Panc1 (cell line): Measurements from ENCODE around the gene NDUFS4. TPM values are rescaled to one million over a fixed set of nuclear protein-coding genes. Genes with fewer than 3 reads are reported as not detected.

Source experiments
- ATAC-seq: fragments of 200-7000 bp; cut with Tn5 transposase; 2 replicates; pipeline ENCODE4 v1.9.1; 2020; ENCODE audit warnings: mild to moderate bottlenecking, moderate library complexity
- BruUV-seq: library from RNA; stranded (reverse); fragments of 400-500 nt; replicated peaks from 2 replicates; lab custom pipeline; 2021; lab: Mats Ljungman, UMichigan
- CTCF ChIA-PET: fragments of 300-600 bp; sonication (Branson Sonifier 250); formaldehyde crosslinking; loops from one replicate; lab custom pipeline; 2022; ENCODE audit warnings: antibody characterized with exemption; lab: Charles Lee
- POLR2A ChIA-PET: fragments of 300-600 bp; sonication (Branson Sonifier 250); formaldehyde crosslinking; loops from one replicate; lab custom pipeline; 2022; ENCODE audit warnings: antibody characterized with exemption; lab: Charles Lee
- DNase-seq: peaks from one replicate; pipeline ENCODE4 v3.0.0-alpha.2; 2010; ENCODE audit warnings: low read depth, low spot score
- H3K27ac ChIP-seq: 2 replicates; pipeline ENCODE4 v1.5.1; 2011; ENCODE audit warnings: mild to moderate bottlenecking, low read length, inconsistent platforms
- H3K27me3 ChIP-seq: fragments of 200-500 bp; sonication (Bioruptor generic); 2 replicates; pipeline ENCODE4 v1.6.0; 2014; ENCODE audit warnings: low read length, inconsistent platforms; ENCODE audit not compliant: control insufficient read depth, insufficient read depth
- H3K36me3 ChIP-seq: fragments of 200-500 bp; sonication (Bioruptor generic); 2 replicates; pipeline ENCODE4 v1.5.1; 2014; ENCODE audit warnings: inconsistent platforms, mild to moderate bottlenecking, low read length, moderate library complexity; ENCODE audit not compliant: control insufficient read depth, insufficient read depth
- H3K4me1 ChIP-seq: 2 replicates; pipeline ENCODE4 v1.5.1; 2011; ENCODE audit warnings: inconsistent platforms, mild to moderate bottlenecking, low read length, moderate library complexity; ENCODE audit not compliant: control insufficient read depth, insufficient read depth
- H3K4me3 ChIP-seq, 2 experiments: 2 replicates each; pipeline ENCODE4 v1.5.1; 2011 to 2012; ENCODE audit warnings: low read depth in 2 of 2, low read length in 2 of 2, mild to moderate bottlenecking in 2 of 2, inconsistent platforms in 1 of 2, moderate library complexity in 1 of 2
- H3K9me3 ChIP-seq: fragments of 200-500 bp; sonication (Bioruptor generic); 2 replicates; pipeline ENCODE4 v1.5.1; 2014; ENCODE audit warnings: low read depth, mild to moderate bottlenecking, inconsistent platforms, low read length, moderate library complexity; ENCODE audit not compliant: control insufficient read depth, insufficient read depth
- CTCF ChIP-seq: fragments of 450-650 bp; IDR thresholded peaks from 2 replicates; pipeline ENCODE4 v1.5.1; 2017; ENCODE audit warnings: mild to moderate bottlenecking
- POLR2AphosphoS5 ChIP-seq: IDR thresholded peaks from 2 replicates; pipeline ENCODE4 v1.6.1; 2012; ENCODE audit warnings: mild to moderate bottlenecking, low read depth, low read length, moderate library complexity
- SIN3A ChIP-seq: IDR thresholded peaks from 2 replicates; pipeline ENCODE4 v1.6.1; 2012; ENCODE audit warnings: low read depth, mild to moderate bottlenecking, low read length, moderate library complexity, borderline replicate concordance; ENCODE audit not compliant: insufficient read depth
- TCF7L2 ChIP-seq: IDR thresholded peaks from 2 replicates; pipeline ENCODE4 v1.6.1; 2011; ENCODE audit warnings: mild to moderate bottlenecking, low read depth, low read length, inconsistent platforms
- in situ Hi-C: cut with HindIII; loops from 2 replicates; pipeline ENCODE4 v1.10.0; 2016; ENCODE audit warnings: low sequenced_read_pairs, low pct_unique_long_range_greater_than_20kb
- intact Hi-C: fragments of 100-400 bp; cut with micrococcal nuclease; formaldehyde crosslinking; loops from one replicate; pipeline ENCODE4 v1.10.0; 2022; ENCODE audit not compliant: unreplicated experiment
- total RNA-seq: library from RNA; stranded (reverse); gene quantifications from one replicate; pipeline ENCODE4 v1.2.1, GENCODE V29; 2021; ENCODE audit not compliant: unreplicated experiment
- TF ChIP-seq, protein P1 (sequence below), 2 experiments: IDR thresholded peaks; 2 replicates each; pipeline ENCODE4 v1.6.1; 2011 to 2012; ENCODE audit warnings: low read depth in 2 of 2, control low read depth in 1 of 2, low read length in 1 of 2, mild to moderate bottlenecking in 1 of 2, moderate library complexity in 1 of 2; ENCODE audit not compliant: insufficient read depth in 1 of 2

NDUFS4 gene
- total RNA-seq, 1 experiment from 2014 or later, result 86.2 TPM

- TF ChIP-seq CTCF (no peak), TCF7L2 (no peak)
- TF ChIP-seq, protein P1, sequence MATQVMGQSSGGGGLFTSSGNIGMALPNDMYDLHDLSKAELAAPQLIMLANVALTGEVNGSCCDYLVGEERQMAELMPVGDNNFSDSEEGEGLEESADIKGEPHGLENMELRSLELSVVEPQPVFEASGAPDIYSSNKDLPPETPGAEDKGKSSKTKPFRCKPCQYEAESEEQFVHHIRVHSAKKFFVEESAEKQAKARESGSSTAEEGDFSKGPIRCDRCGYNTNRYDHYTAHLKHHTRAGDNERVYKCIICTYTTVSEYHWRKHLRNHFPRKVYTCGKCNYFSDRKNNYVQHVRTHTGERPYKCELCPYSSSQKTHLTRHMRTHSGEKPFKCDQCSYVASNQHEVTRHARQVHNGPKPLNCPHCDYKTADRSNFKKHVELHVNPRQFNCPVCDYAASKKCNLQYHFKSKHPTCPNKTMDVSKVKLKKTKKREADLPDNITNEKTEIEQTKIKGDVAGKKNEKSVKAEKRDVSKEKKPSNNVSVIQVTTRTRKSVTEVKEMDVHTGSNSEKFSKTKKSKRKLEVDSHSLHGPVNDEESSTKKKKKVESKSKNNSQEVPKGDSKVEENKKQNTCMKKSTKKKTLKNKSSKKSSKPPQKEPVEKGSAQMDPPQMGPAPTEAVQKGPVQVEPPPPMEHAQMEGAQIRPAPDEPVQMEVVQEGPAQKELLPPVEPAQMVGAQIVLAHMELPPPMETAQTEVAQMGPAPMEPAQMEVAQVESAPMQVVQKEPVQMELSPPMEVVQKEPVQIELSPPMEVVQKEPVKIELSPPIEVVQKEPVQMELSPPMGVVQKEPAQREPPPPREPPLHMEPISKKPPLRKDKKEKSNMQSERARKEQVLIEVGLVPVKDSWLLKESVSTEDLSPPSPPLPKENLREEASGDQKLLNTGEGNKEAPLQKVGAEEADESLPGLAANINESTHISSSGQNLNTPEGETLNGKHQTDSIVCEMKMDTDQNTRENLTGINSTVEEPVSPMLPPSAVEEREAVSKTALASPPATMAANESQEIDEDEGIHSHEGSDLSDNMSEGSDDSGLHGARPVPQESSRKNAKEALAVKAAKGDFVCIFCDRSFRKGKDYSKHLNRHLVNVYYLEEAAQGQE (IDR thresholded peaks at IDR 0.05; ENCODE audit: insufficient read depth in 1 of 2, low read depth in 2 of 2, low read length in 1 of 2), result no peak
- ChIA-PET CTCF (no interaction called here), POLR2A (no interaction called here)
- Histone ChIP-seq H3K36me3 (no peaks in the 10 kb centered on the region), H3K27ac (no peak overlapping the region), H3K27me3 (no peaks in the 10 kb centered on the region), H3K4me1 (no peaks in the 10 kb centered on the region), H3K4me3 (no peak overlapping the region), H3K9me3 (no peaks in the 10 kb centered on the region)
- in situ Hi-C loops, result no loop called here
- no TSS peak for BruUV-seq
- intact Hi-C loops, result no loop called here
- no peak for DNase-seq
- ATAC-seq, result no peak
These were observed 44.5 kb upstream of the NDUFS4 start for GRCh38 chr5:53515988-53516387.

DNA sequence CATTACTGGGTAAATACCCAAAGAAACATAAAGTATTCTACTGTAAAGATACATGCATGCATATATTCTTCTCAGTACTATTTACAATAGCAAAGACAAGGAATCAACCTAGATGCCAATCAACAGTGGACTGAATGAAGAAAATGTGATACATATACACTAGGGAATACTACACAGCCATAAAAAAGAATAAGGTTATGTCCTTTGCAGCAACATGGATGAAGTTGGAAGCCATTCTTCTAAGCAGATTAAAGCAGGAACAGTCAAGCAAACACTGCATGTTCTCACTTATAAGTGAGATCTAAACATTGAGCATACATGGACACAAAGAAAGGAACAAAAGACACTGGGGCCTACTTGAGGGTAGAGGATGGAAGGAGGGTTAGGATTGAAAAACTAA, 39.6 kb upstream of the NDUFS4 start:
- intact Hi-C loops (no loop called here), in situ Hi-C loops (no loop called here)
- no TSS peak for BruUV-seq
- Histone ChIP-seq H3K27me3 (no peaks in the 10 kb centered on the region), H3K4me3 (no peak overlapping the region), H3K36me3 (no peaks in the 10 kb centered on the region), H3K27ac (no peak overlapping the region), H3K9me3 (no peaks in the 10 kb centered on the region), H3K4me1 (no peaks in the 10 kb centered on the region)
- POLR2A ChIA-PET, result no interaction called here
- CTCF ChIA-PET, result no interaction called here
- TF ChIP-seq SIN3A (no peak), CTCF (no peak), POLR2AphosphoS5 (no peak)
- TF ChIP-seq, protein P1 (IDR thresholded peaks at IDR 0.05; ENCODE audit: insufficient read depth in 1 of 2, low read depth in 2 of 2, low read length in 1 of 2), result no peak
- no peak for ATAC-seq
- no peak for DNase-seq
